SK-N-MC (cell line): Measurements from ENCODE around the gene PDIA3.

Source experiments
- EZH2 ChIP-seq: fragments of 200-600 bp; sonication (generic); IDR thresholded peaks from one replicate; pipeline ENCODE4 v1.6.1; 2017; ENCODE audit warnings: antibody characterized with exemption
- FOXP2 ChIP-seq: optimal IDR thresholded peaks from 2 replicates; pipeline ENCODE3; 2011; ENCODE audit warnings: mild to moderate bottlenecking, moderate library complexity; ENCODE audit not compliant: insufficient read depth; ENCODE audit errors: extremely low read length, control extremely low read depth
- POLR2AphosphoS5 ChIP-seq: IDR thresholded peaks from 2 replicates; pipeline ENCODE4 v1.6.1; 2012; ENCODE audit warnings: mild to moderate bottlenecking, low read depth, low read length, borderline replicate concordance

- no peak for TF ChIP-seq EZH2
- peak; percentile 95 for TF ChIP-seq POLR2AphosphoS5
- no peak for TF ChIP-seq FOXP2
Observed at GRCh38 chr15:43800286-43801141, 54.3 kb downstream of the PDIA3 start, which contains the start of gene HYPK.
